ENCODE measurements around the gene DEUP1.

DNA sequence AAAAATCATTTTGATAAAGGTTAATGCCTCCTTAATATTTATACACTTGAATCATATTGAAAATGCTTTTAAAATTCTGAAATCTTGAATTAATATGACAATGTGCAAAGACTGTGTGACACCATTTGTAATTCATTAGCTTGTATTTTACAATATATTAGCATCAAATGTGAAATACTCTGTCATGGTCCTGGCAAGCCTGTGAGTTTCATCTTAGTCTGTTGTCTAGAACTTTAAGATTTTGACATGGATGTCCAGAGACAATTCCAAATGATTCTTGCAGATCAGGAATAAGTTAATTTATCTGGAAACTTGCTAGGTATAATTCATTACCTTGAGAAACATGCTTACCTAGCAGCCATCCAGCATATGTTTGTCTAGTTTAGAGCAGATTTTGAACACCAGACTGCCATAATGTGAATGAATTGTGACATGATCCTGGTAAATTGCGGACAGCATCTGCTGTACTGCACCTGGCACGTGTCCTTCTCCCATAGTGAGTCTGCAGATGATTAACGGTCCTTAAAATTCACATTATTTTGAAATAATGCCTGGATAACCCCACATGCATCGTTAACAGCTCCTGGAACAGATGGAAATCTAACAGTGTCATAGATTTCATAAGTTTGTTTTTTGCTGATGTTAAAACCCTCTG is 34.5 kb upstream of the DEUP1 start:
- TF ChIP-seq, protein P1, sequence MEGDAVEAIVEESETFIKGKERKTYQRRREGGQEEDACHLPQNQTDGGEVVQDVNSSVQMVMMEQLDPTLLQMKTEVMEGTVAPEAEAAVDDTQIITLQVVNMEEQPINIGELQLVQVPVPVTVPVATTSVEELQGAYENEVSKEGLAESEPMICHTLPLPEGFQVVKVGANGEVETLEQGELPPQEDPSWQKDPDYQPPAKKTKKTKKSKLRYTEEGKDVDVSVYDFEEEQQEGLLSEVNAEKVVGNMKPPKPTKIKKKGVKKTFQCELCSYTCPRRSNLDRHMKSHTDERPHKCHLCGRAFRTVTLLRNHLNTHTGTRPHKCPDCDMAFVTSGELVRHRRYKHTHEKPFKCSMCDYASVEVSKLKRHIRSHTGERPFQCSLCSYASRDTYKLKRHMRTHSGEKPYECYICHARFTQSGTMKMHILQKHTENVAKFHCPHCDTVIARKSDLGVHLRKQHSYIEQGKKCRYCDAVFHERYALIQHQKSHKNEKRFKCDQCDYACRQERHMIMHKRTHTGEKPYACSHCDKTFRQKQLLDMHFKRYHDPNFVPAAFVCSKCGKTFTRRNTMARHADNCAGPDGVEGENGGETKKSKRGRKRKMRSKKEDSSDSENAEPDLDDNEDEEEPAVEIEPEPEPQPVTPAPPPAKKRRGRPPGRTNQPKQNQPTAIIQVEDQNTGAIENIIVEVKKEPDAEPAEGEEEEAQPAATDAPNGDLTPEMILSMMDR (IDR thresholded peaks at IDR 0.05): no peak
- TF ChIP-seq POLR2A (IDR thresholded peaks at IDR 0.05): no peak
- TF ChIP-seq POLR2AphosphoS5 (IDR thresholded peaks at IDR 0.05): no peak

All from breast epithelium (tissue), 3 donors.